Suprapubic skin (tissue), 4 donors: ENCODE data around the gene ANKRD65. TPM values are rescaled to one million over a fixed set of nuclear protein-coding genes. Genes with fewer than 3 reads are reported as not detected.
"Not testable (repeated sequence)": the region's sequence is repeated elsewhere in the genome, so short reads cannot be mapped to it uniquely, and the experiment has no call there.

Source experiments
- DNase-seq, 2 donors: peaks; one replicate each; pipeline ENCODE4 v3.0.0-alpha.2; 2019; ENCODE audit warnings: low spot score in 2 of 2
- H3K27ac ChIP-seq: fragments of 200-600 bp; sonication (generic); one replicate; pipeline ENCODE4 v1.5.1; 2019
- H3K27me3 ChIP-seq: fragments of 200-600 bp; sonication (generic); one replicate; pipeline ENCODE4 v1.5.1; 2019
- H3K36me3 ChIP-seq: fragments of 200-600 bp; sonication (generic); one replicate; pipeline ENCODE4 v1.5.1; 2019
- H3K4me1 ChIP-seq: fragments of 200-600 bp; sonication (generic); one replicate; pipeline ENCODE4 v1.5.1; 2019
- H3K4me3 ChIP-seq: fragments of 200-600 bp; sonication (generic); one replicate; pipeline ENCODE4 v1.5.1; 2019; ENCODE audit warnings: mild to moderate bottlenecking
- H3K9me3 ChIP-seq: fragments of 200-600 bp; sonication (generic); one replicate; pipeline ENCODE4 v1.5.1; 2019
- EP300 ChIP-seq: sonication (generic); formaldehyde crosslinking; IDR thresholded peaks from one replicate; pipeline ENCODE4 v1.6.1; 2017; ENCODE audit warnings: antibody characterized with exemption
- POLR2A ChIP-seq, 2 donors: fragments of 450-650 bp; IDR thresholded peaks; one replicate each; pipeline ENCODE4 v1.6.1; 2017; ENCODE audit warnings: antibody characterized with exemption in 2 of 2, mild to moderate bottlenecking in 2 of 2, moderate library complexity in 2 of 2
- POLR2AphosphoS5 ChIP-seq, 3 donors: sonication (generic); formaldehyde crosslinking; IDR thresholded peaks; one replicate each; pipeline ENCODE4 v1.6.1; 2017; ENCODE audit warnings: antibody characterized with exemption in 3 of 3
- WGBS: methylation state at CpG from one replicate; pipeline ENCODE4 v1.1.5; 2018; 5-methylcytosine and 5-hydroxymethylcytosine counted together
- total RNA-seq, 4 donors: library from RNA; depleted of rRNA; stranded (reverse); fragments of >200 nt; gene quantifications; one replicate each; pipeline ENCODE4 v1.1.0, GENCODE V29; 2016
- TF ChIP-seq, protein P1 (sequence below), 2 donors: fragments of 200-600 bp in 1 of 2; fragments of 450-650 bp in 1 of 2; sonication (generic) in 1 of 2; IDR thresholded peaks; one replicate each; pipeline ENCODE4 v1.5.1; 2016 to 2019; ENCODE audit warnings: antibody characterized with exemption in 2 of 2, mild to moderate bottlenecking in 1 of 2, moderate library complexity in 1 of 2

The ANKRD65 gene
- total RNA-seq, 4 donors from 2014 or later: 2.8 to 10.3 (median 5.9) TPM

- no peak overlapping the region for H3K4me3 ChIP-seq
- peaks cover 71% of the 10 kb centered on the region for H3K4me1 ChIP-seq
These were observed 9.3 kb upstream of the ANKRD65 start for GRCh38 chr1:1430114-1430982.

DNA sequence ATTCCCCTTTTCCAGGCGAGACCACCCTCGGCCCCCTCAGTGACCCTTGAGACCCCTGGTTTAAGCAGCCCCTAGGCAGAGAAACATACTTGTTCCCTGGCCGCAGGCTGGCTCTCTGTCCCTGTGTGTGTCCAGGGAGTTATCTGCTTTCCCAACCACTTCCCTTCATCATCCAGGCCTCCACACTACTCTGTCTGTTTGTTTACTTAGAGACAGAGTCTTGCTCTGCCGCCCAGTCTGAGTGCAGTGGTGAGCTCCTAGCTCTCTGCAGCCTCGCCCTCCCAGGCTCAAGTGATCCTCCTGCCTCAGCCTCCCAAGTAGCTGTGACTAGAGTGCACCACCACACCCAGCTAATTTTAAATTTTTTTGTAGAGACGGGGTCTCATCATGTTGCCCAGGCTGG is 8.6 kb upstream of the ANKRD65 start:
- 75% methylated on average over 6 of the region's 6 CpGs for WGBS
- no peak overlapping the region for H3K4me3 ChIP-seq
- TF ChIP-seq POLR2A (IDR thresholded peaks at IDR 0.05) (no peak), EP300 (no peak), POLR2AphosphoS5 (IDR thresholded peaks at IDR 0.05) (no peak)
- TF ChIP-seq, protein P1, sequence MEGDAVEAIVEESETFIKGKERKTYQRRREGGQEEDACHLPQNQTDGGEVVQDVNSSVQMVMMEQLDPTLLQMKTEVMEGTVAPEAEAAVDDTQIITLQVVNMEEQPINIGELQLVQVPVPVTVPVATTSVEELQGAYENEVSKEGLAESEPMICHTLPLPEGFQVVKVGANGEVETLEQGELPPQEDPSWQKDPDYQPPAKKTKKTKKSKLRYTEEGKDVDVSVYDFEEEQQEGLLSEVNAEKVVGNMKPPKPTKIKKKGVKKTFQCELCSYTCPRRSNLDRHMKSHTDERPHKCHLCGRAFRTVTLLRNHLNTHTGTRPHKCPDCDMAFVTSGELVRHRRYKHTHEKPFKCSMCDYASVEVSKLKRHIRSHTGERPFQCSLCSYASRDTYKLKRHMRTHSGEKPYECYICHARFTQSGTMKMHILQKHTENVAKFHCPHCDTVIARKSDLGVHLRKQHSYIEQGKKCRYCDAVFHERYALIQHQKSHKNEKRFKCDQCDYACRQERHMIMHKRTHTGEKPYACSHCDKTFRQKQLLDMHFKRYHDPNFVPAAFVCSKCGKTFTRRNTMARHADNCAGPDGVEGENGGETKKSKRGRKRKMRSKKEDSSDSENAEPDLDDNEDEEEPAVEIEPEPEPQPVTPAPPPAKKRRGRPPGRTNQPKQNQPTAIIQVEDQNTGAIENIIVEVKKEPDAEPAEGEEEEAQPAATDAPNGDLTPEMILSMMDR (IDR thresholded peaks at IDR 0.05): no peak
- H3K27me3 ChIP-seq: peaks cover 14% of the 10 kb centered on the region
- peaks cover 64% of the 10 kb centered on the region for H3K4me1 ChIP-seq
- peak overlapping the region; percentile 92 for H3K27ac ChIP-seq
- no peaks in the 10 kb centered on the region for H3K9me3 ChIP-seq
- no peak for DNase-seq
- H3K36me3 ChIP-seq: no peaks in the 10 kb centered on the region

More at GRCh38 chr1:1430114-1430982, 9.3 kb upstream of the ANKRD65 start:
- WGBS: 36% methylated on average over 18 of the region's 35 CpGs
- H3K9me3 ChIP-seq: no peaks in the 10 kb centered on the region
- H3K36me3 ChIP-seq: no peaks in the 10 kb centered on the region
- H3K27ac ChIP-seq: peak overlapping the region; percentile 92
- no peak for TF ChIP-seq POLR2AphosphoS5 (IDR thresholded peaks at IDR 0.05)
- TF ChIP-seq EP300: no peak
- no peak for TF ChIP-seq POLR2A (IDR thresholded peaks at IDR 0.05)
- TF ChIP-seq, protein P1 (IDR thresholded peaks at IDR 0.05): peak; percentile 8 to 11
- H3K27me3 ChIP-seq: peaks cover 14% of the 10 kb centered on the region
- no peak for DNase-seq

DNA sequence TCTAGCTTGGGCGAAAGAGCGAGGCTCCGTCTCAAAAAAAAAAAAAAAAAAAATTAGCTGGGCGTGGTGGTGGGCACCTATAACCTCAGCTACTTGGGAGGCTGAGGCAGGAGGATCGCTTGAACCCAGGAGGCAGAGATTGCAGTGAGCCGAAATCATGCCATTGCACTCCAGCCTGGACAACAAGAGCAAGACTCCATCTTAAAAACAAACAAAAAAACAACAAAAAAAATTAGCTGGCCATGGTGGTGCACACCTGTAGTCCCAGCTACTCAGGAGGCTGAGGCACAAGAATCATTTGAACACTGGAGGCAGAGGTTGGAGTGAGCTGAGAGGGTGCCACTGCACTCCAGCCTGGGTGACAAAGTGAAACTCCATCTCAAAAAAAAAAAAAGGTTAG is 7.9 kb upstream of the ANKRD65 start:
- peaks cover 14% of the 10 kb centered on the region for H3K27me3 ChIP-seq
- not testable (repeated sequence) for DNase-seq, H3K4me3 ChIP-seq, H3K9me3 ChIP-seq, H3K27ac ChIP-seq, H3K36me3 ChIP-seq
- H3K4me1 ChIP-seq: peaks cover 57% of the 10 kb centered on the region
- WGBS: 93% methylated on average over 6 of the region's 6 CpGs

DNA sequence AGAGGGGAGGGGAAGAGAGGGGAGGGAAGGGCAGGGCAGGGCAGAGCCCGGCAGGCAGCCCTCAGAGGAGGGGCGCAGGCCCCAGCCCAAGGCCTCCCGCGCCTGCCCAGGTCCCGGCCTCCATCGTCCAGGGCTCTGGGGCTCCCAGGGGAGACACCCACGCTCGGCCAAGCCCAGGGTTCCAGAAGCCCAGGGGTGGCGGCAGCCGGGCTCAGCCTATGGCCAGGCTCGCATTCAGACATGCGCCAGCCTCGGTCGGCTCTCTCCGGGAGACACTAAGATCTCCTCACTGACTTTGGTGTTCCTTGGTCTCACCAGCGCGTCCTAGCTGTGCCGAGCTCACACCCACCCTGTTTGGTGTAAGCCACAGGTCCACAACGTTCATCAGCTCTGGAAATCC is 7.1 kb upstream of the ANKRD65 start:
- 79% methylated on average over 14 of the region's 19 CpGs for WGBS
- no peak for DNase-seq
- Histone ChIP-seq H3K27ac (no peak overlapping the region), H3K36me3 (no peaks in the 10 kb centered on the region), H3K9me3 (no peaks in the 10 kb centered on the region), H3K4me1 (peaks cover 49% of the 10 kb centered on the region), H3K27me3 (peaks cover 14% of the 10 kb centered on the region), H3K4me3 (no peak overlapping the region)
- TF ChIP-seq EP300 (no peak), POLR2A (IDR thresholded peaks at IDR 0.05) (no peak), POLR2AphosphoS5 (IDR thresholded peaks at IDR 0.05) (no peak)
- TF ChIP-seq, protein P1 (IDR thresholded peaks at IDR 0.05): no peak

GRCh38 chr1:1427820-1428148 is 6.7 kb upstream of the ANKRD65 start:
- no peaks in the 10 kb centered on the region for H3K9me3 ChIP-seq
- H3K36me3 ChIP-seq: no peaks in the 10 kb centered on the region
- no CpG with 5 or more reads among the region's 22 CpGs for WGBS
- DNase-seq: no peak
- H3K27me3 ChIP-seq: peaks cover 14% of the 10 kb centered on the region
- H3K27ac ChIP-seq: no peak overlapping the region
- no peak for TF ChIP-seq POLR2A (IDR thresholded peaks at IDR 0.05)
- H3K4me1 ChIP-seq: peaks cover 45% of the 10 kb centered on the region
- peak overlapping the region; percentile 59 for H3K4me3 ChIP-seq

GRCh38 chr1:1427106-1427819 is 6.2 kb upstream of the ANKRD65 start:
- DNase-seq: no peak
- H3K9me3 ChIP-seq: no peaks in the 10 kb centered on the region
- 43% methylated on average over 19 of the region's 66 CpGs for WGBS
- TF ChIP-seq POLR2A (IDR thresholded peaks at IDR 0.05) (no peak), EP300 (no peak), POLR2AphosphoS5 (IDR thresholded peaks at IDR 0.05) (no peak)
- TF ChIP-seq, protein P1 (IDR thresholded peaks at IDR 0.05): no peak
- H3K4me3 ChIP-seq: peak overlapping the region; percentile 59
- no peaks in the 10 kb centered on the region for H3K36me3 ChIP-seq
- H3K27me3 ChIP-seq: peaks cover 14% of the 10 kb centered on the region
- H3K27ac ChIP-seq: no peak overlapping the region
- peaks cover 44% of the 10 kb centered on the region for H3K4me1 ChIP-seq
